HG03442 (cell line): ENCODE results near the gene ARID5A.

Experiments
- ATAC-seq: cut with Tn5 transposase; IDR thresholded peaks from one replicate; pipeline ENCODE4 v1.9.1; 2021; ENCODE audit warnings: mild to moderate bottlenecking, moderate library complexity; ENCODE audit not compliant: unreplicated experiment

Gene ARID5A

GRCh38 chr2:96506016-96506906 is 30.3 kb upstream of the ARID5A start:
- no peak for ATAC-seq

- ATAC-seq: no peak
Observed at GRCh38 chr2:96506907-96507240, 29.7 kb upstream of the ARID5A start.

- ATAC-seq: no peak
Observed at GRCh38 chr2:96507957-96508520, 28.5 kb upstream of the ARID5A start.

GRCh38 chr2:96508521-96509113 is 27.9 kb upstream of the ARID5A start:
- no peak for ATAC-seq

GRCh38 chr2:96509114-96509846 is 27.3 kb upstream of the ARID5A start:
- peak; percentile 58 for ATAC-seq

- no peak for ATAC-seq
Observed at GRCh38 chr2:96509847-96510230, 26.7 kb upstream of the ARID5A start.

GRCh38 chr2:96510931-96511595 is 25.5 kb upstream of the ARID5A start:
- no peak for ATAC-seq

- ATAC-seq: no peak
Observed at GRCh38 chr2:96511851-96512250, 24.7 kb upstream of the ARID5A start.

- no peak for ATAC-seq
Observed at GRCh38 chr2:96512341-96512740, 24.2 kb upstream of the ARID5A start.

GRCh38 chr2:96514521-96514920 is 22.0 kb upstream of the ARID5A start:
- no peak for ATAC-seq

GRCh38 chr2:96517079-96517478 is 19.5 kb upstream of the ARID5A start:
- no peak for ATAC-seq

GRCh38 chr2:96520231-96520630 is 16.3 kb upstream of the ARID5A start:
- ATAC-seq: no peak

- ATAC-seq: no peak
Observed at GRCh38 chr2:96520697-96521096, 15.9 kb upstream of the ARID5A start.

- no peak for ATAC-seq
Observed at GRCh38 chr2:96521219-96521618, 15.3 kb upstream of the ARID5A start.

- ATAC-seq: no peak
Observed at GRCh38 chr2:96522304-96523203, 14.0 kb upstream of the ARID5A start.

GRCh38 chr2:96523659-96524481 is 12.7 kb upstream of the ARID5A start:
- ATAC-seq: no peak

GRCh38 chr2:96524482-96525210 is 11.9 kb upstream of the ARID5A start:
- ATAC-seq: no peak

GRCh38 chr2:96525211-96525507 is 11.4 kb upstream of the ARID5A start:
- ATAC-seq: no peak
